ENCODE results near the gene NDUFS2.
"Not testable (repeated sequence)": the region's sequence is repeated elsewhere in the genome, so short reads cannot be mapped to it uniquely, and the experiment has no call there.

GRCh38 chr1:161255955-161256520 lies 53.9 kb downstream of the NDUFS2 start:
- TF ChIP-seq, protein P1, sequence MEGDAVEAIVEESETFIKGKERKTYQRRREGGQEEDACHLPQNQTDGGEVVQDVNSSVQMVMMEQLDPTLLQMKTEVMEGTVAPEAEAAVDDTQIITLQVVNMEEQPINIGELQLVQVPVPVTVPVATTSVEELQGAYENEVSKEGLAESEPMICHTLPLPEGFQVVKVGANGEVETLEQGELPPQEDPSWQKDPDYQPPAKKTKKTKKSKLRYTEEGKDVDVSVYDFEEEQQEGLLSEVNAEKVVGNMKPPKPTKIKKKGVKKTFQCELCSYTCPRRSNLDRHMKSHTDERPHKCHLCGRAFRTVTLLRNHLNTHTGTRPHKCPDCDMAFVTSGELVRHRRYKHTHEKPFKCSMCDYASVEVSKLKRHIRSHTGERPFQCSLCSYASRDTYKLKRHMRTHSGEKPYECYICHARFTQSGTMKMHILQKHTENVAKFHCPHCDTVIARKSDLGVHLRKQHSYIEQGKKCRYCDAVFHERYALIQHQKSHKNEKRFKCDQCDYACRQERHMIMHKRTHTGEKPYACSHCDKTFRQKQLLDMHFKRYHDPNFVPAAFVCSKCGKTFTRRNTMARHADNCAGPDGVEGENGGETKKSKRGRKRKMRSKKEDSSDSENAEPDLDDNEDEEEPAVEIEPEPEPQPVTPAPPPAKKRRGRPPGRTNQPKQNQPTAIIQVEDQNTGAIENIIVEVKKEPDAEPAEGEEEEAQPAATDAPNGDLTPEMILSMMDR (IDR thresholded peaks at IDR 0.05): not testable (repeated sequence)
- TF ChIP-seq POLR2A, POLR2AphosphoS5 (IDR thresholded peaks at IDR 0.05): not testable (repeated sequence)

All from upper lobe of left lung (tissue), 4 donors.